ENCODE data around the gene DMRT1. TPM values are rescaled to one million over a fixed set of nuclear protein-coding genes. Genes with fewer than 3 reads are reported as not detected.
"Not testable (repeated sequence)": the region's sequence is repeated elsewhere in the genome, so short reads cannot be mapped to it uniquely, and the experiment has no call there.

The DMRT1 gene
- total RNA-seq, 4 donors from 2014 or later: not detected

DNA sequence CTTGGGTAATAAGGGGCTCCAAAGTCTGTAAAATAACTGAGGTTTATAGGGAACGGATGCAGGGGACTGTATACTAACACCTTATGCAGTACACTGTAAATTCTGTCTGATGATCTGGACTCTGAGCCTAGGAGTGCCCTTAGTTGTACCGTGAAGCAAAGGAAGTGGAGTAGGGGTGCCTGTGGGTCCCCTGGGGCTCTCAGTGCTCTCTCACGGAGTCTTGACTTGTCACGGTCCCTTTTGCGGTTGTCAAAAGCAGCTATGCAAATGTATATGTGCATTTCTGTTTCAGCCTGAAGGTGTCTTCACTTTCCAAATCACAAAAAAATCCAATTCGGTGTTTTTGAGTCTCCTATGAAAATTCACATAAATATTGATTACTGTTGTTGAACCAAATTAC, 17.8 kb downstream of the DMRT1 start:
- no peak for DNase-seq
- no peaks in the 10 kb centered on the region for H3K9me3 ChIP-seq
- no peak overlapping the region for H3K27ac ChIP-seq
- no peaks in the 10 kb centered on the region for H3K36me3 ChIP-seq
- H3K27me3 ChIP-seq: no peaks in the 10 kb centered on the region
- no peaks in the 10 kb centered on the region for H3K4me1 ChIP-seq
- TF ChIP-seq, protein P1, sequence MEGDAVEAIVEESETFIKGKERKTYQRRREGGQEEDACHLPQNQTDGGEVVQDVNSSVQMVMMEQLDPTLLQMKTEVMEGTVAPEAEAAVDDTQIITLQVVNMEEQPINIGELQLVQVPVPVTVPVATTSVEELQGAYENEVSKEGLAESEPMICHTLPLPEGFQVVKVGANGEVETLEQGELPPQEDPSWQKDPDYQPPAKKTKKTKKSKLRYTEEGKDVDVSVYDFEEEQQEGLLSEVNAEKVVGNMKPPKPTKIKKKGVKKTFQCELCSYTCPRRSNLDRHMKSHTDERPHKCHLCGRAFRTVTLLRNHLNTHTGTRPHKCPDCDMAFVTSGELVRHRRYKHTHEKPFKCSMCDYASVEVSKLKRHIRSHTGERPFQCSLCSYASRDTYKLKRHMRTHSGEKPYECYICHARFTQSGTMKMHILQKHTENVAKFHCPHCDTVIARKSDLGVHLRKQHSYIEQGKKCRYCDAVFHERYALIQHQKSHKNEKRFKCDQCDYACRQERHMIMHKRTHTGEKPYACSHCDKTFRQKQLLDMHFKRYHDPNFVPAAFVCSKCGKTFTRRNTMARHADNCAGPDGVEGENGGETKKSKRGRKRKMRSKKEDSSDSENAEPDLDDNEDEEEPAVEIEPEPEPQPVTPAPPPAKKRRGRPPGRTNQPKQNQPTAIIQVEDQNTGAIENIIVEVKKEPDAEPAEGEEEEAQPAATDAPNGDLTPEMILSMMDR (IDR thresholded peaks at IDR 0.05): no peak
- TF ChIP-seq POLR2A (IDR thresholded peaks at IDR 0.05): no peak
- H3K4me3 ChIP-seq: no peak overlapping the region
- intact Hi-C loops (cut with DNase I; ENCODE audit: low total_unique reads): no loop called here

DNA sequence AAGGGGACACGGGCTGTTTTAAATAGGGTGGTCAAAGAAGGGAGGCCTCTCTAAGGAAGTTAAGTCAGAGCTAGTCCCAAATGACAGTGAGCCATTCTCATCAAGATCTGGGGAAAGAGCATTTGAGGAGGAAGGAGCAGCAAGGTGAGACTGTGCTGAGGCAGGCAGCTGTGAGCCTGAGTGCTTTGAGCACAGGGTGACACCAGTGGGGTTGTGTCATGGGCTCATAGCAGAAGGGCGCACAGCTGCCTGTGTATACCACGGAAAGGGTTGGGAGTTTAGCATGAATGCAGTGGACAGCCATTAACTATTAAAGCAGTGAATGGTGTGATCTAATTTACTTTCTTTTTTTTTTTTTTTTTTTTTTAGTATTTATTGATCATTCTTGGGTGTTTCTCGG, 19.2 kb downstream of the DMRT1 start:
- H3K4me3 ChIP-seq: no peak overlapping the region
- intact Hi-C loops (cut with DNase I; ENCODE audit: low total_unique reads): no loop called here
- TF ChIP-seq, protein P1 (IDR thresholded peaks at IDR 0.05): no peak
- TF ChIP-seq POLR2A (IDR thresholded peaks at IDR 0.05): no peak

DNA sequence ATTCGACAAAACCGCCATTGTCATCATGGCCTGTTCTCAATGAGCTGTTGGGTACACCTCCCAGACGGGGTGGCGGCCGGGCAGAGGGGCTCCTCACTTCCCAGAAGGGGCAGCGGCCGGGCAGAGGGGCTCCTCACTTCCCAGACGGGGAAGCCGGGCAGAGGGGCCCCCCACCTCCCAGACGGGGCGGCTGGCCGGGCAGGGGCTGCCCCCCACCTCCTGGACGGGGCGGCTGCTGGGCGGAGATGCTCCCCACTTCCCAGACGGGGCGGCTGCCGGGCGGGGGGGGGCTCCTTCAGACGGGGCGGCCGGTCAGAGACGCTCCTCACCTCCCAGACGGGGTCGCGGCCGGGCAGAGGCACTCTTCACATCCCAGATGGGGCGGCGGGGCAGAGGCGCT, 20.0 kb downstream of the DMRT1 start:
- intact Hi-C loops (cut with DNase I; ENCODE audit: low total_unique reads); H3K27ac ChIP-seq; H3K4me1 ChIP-seq; H3K9me3 ChIP-seq; H3K36me3 ChIP-seq; H3K4me3 ChIP-seq; H3K27me3 ChIP-seq; DNase-seq: not testable (repeated sequence)

More for the DNA sequence above, 19.2 kb downstream of the DMRT1 start:
- Histone ChIP-seq H3K27me3 (no peaks in the 10 kb centered on the region), H3K36me3 (no peaks in the 10 kb centered on the region), H3K4me1 (no peaks in the 10 kb centered on the region), H3K9me3 (no peaks in the 10 kb centered on the region), H3K27ac (no peak overlapping the region)
- DNase-seq: no peak

DNA sequence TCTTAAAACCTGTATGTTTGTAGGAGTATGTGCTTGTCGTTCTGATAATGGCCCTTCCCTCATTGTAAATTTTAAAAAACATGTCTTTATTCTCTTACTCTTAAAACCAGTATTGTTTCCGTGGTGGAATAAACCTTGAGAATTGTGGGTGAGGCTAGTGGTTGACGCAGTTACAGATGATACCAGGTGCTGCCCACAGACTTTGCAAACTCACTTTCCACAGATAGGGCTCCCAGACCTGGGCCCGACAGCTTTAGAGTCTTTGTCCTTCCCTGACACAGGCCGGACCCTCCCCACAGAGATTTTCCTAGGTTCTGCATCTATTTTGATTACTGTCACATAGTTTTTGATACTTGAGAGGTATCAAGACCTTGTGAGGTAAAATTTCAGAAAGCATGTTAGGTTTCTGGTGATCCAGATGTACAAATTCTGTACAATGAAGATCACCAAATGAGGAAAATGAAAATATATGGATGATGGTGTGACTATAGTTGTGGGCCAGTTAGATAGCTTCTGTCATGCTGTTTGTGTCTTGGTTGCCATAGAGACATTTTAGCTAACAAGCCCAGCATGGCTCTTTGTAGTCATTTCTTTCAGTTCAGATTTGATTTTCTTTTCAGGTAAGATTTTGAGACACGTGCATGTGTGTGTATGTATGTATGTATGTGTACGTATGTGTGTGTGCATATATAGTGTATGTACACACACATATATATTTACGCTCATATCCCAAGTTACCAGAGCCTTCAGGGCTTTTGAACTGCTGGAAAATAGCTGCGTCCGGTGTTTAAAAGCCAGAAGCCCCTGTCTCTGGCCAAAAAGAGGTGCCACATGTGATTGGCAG, 33.8 kb downstream of the DMRT1 start:
- Histone ChIP-seq H3K27ac (no peak overlapping the region), H3K4me1 (no peaks in the 10 kb centered on the region), H3K27me3 (no peaks in the 10 kb centered on the region), H3K36me3 (no peaks in the 10 kb centered on the region), H3K9me3 (no peaks in the 10 kb centered on the region), H3K4me3 (no peak overlapping the region)
- DNase-seq: no peak
- intact Hi-C loops (cut with DNase I; ENCODE audit: low total_unique reads): no loop called here
- no peak for TF ChIP-seq POLR2A (IDR thresholded peaks at IDR 0.05)
- TF ChIP-seq, protein P1 (IDR thresholded peaks at IDR 0.05): no peak

DNA sequence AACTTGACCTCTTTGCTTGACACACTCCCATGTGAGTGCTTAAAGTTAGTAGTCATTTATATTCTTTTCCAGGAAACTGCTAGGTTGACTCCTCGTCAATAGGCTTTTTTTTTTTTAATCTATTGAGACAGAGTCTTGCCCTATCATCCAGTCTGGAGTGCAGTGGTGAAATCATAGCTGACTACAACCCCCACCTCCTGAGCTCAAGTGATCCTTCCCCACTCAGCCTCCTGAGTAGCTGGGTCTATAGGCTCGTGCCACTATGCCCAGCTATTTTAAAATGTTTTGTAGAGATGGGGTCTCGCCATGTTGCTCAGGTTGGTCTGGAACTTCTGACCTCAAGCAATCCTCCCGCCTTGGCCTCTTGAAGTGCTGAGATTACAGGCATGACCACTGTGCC, 34.9 kb downstream of the DMRT1 start:
- Histone ChIP-seq H3K4me1 (no peaks in the 10 kb centered on the region), H3K27ac (no peak overlapping the region), H3K4me3 (no peak overlapping the region), H3K36me3 (no peaks in the 10 kb centered on the region), H3K9me3 (no peaks in the 10 kb centered on the region), H3K27me3 (no peaks in the 10 kb centered on the region)
- TF ChIP-seq, protein P1 (IDR thresholded peaks at IDR 0.05): no peak
- no peak for TF ChIP-seq POLR2A (IDR thresholded peaks at IDR 0.05)
- no peak for DNase-seq
- intact Hi-C loops (cut with DNase I; ENCODE audit: low total_unique reads): no loop called here

Measured in uterus (tissue), 4 donors.